OCI-LY7 (cell line): ENCODE data around the gene CEP170B. TPM values are rescaled to one million over a fixed set of nuclear protein-coding genes. Genes with fewer than 3 reads are reported as not detected.

Source experiments
- BruUV-seq: library from RNA; stranded (reverse); fragments of 400-500 nt; replicated peaks from 2 replicates; lab custom pipeline; 2021; lab: Mats Ljungman, UMichigan
- CTCF ChIA-PET: fragments of 300-600 bp; sonication (Branson Sonifier 250); formaldehyde crosslinking; loops from one replicate; lab custom pipeline; 2022; ENCODE audit warnings: antibody characterized with exemption; ENCODE audit not compliant: unreplicated experiment; lab: Charles Lee
- POLR2A ChIA-PET: fragments of 300-600 bp; sonication (Branson Sonifier 250); formaldehyde crosslinking; loops from one replicate; lab custom pipeline; 2022; ENCODE audit warnings: antibody characterized with exemption; lab: Charles Lee
- DNase-seq: peaks from one replicate; pipeline ENCODE4 v3.0.0-alpha.2; 2015; ENCODE audit warnings: low spot score
- H2AFZ ChIP-seq: fragments of 200-600 bp; sonication (generic), shearing (Covaris generic); 2 replicates; pipeline ENCODE4 v1.6.1; 2014; ENCODE audit warnings: mild to moderate bottlenecking, antibody characterized with exemption, low read length, moderate library complexity
- H3K27ac ChIP-seq: fragments of 200-600 bp; sonication (generic); 2 replicates; pipeline ENCODE4 v1.5.1; 2014; ENCODE audit warnings: mixed run types, low read depth, mild to moderate bottlenecking, moderate library complexity, low read length, inconsistent platforms; ENCODE audit not compliant: poor library complexity, severe bottlenecking
- H3K36me3 ChIP-seq: fragments of 200-600 bp; sonication (generic); 2 replicates; pipeline ENCODE4 v1.6.1; 2014; ENCODE audit warnings: mild to moderate bottlenecking, antibody characterized with exemption, low read length, moderate library complexity, mixed read lengths; ENCODE audit not compliant: insufficient read depth
- H3K4me1 ChIP-seq: fragments of 200-600 bp; sonication (generic); 2 replicates; pipeline ENCODE4 v1.5.1; 2014; ENCODE audit warnings: mild to moderate bottlenecking, low read length; ENCODE audit not compliant: insufficient read depth, poor library complexity, severe bottlenecking
- H3K4me2 ChIP-seq: fragments of 200-600 bp; sonication (generic); 2 replicates; pipeline ENCODE4 v1.6.1; 2014; ENCODE audit warnings: mild to moderate bottlenecking, low read length
- H3K4me3 ChIP-seq: fragments of 200-600 bp; sonication (generic); 2 replicates; pipeline ENCODE4 v1.5.1; 2014; ENCODE audit warnings: mild to moderate bottlenecking, low read depth, low read length; ENCODE audit not compliant: poor library complexity, severe bottlenecking
- H3K79me2 ChIP-seq: fragments of 200-600 bp; sonication (generic); 2 replicates; pipeline ENCODE4 v1.6.1; 2016; ENCODE audit warnings: low read depth, mild to moderate bottlenecking, low read length, moderate library complexity, mixed read lengths; ENCODE audit not compliant: insufficient read depth
- H3K9me2 ChIP-seq: fragments of 200-600 bp; sonication (generic); 2 replicates; pipeline ENCODE4 v1.6.1; 2016; ENCODE audit warnings: mild to moderate bottlenecking, low read length, mixed read lengths; ENCODE audit not compliant: insufficient read depth
- H3K9me3 ChIP-seq: fragments of 200-600 bp; sonication (generic); 2 replicates; pipeline ENCODE4 v1.6.1; 2014; ENCODE audit warnings: mild to moderate bottlenecking, mixed run types, low read length, mixed read lengths
- H4K20me1 ChIP-seq: fragments of 200-600 bp; sonication (generic); 2 replicates; pipeline ENCODE4 v1.6.1; 2014; ENCODE audit warnings: mild to moderate bottlenecking, antibody characterized with exemption, low read length, moderate library complexity, mixed read lengths; ENCODE audit not compliant: insufficient read depth
- EZH2phosphoT487 ChIP-seq: fragments of 200-600 bp; sonication (generic); IDR thresholded peaks from 2 replicates; pipeline ENCODE4 v1.6.1; 2018; ENCODE audit warnings: low read depth, borderline replicate concordance, mild to moderate bottlenecking, mixed run types, antibody characterized with exemption, low read length, moderate library complexity, mixed read lengths
- intact Hi-C: fragments of 100-400 bp; cut with micrococcal nuclease; formaldehyde crosslinking; loops from one replicate; pipeline ENCODE4 v1.10.0; 2022; ENCODE audit not compliant: unreplicated experiment
- total RNA-seq, 2 experiments: library from RNA; depleted of rRNA in 1 of 2; stranded (reverse); fragments of >200 nt in 1 of 2; shearing (Covaris generic) in 1 of 2; gene quantifications; 2 replicates each; pipeline ENCODE4 v1.2.3, GENCODE V29; 2014 to 2022
- TF ChIP-seq, protein P1 (sequence below): fragments of 200-600 bp; sonication (generic); conservative IDR thresholded peaks from 2 replicates; pipeline ENCODE4 v1.5.1; 2014; ENCODE audit warnings: mild to moderate bottlenecking, antibody characterized with exemption, low read length, moderate library complexity, mixed read lengths

Gene CEP170B
- total RNA-seq, 2 experiments from 2014 or later = 0.10 to 0.16 TPM

DNA sequence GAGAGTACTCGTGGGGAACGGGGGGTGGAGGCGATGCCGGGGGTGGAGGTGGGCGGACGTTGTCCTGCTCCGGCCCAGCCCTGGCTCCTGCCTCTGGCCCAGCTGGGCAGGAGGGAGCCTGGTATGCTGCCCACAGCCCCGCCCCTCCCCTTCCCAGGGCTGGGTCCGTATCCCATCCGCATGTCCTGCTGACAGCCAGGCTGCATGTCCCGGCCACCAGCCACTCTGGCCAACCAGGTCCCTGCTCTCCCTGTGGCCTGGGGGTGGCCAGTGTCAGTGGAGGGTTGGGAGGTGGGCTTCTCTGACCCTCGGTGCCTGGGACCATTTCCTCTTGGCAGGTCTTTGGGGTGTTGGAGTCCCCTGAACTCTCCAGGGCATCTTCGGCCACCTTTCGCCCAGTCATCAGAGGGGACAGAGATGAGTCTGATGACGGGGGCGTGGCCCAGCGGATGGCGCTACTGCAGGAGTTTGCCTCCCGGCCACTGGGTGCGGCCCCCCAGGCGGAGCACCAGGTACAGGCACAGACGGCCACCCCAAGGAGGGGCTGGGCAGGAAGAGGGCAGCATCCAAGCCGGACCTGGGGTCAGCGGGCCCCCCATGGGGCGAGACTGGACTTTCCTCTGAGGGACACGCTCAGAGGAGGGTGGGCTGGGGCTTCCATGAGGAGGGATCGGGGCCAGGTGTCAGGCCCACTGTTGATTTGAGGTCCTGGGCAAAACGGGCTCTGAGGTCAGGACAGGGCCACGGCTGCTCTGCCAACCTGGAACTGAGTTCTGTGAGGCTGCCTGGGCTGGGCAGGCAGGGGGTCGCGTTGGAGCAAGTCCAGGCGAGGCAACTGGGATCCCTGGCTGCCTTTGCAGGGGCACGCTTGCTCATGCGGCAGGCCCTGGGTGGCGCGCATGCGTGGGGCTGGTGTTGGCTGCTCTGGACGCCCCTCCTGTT is 20.2 kb downstream of the CEP170B start:
- Histone ChIP-seq H3K9me3 (no peaks in the 10 kb centered on the region), H3K79me2 (no peaks in the 10 kb centered on the region), H4K20me1 (no peaks in the 10 kb centered on the region), H3K36me3 (no peaks in the 10 kb centered on the region), H3K9me2 (no peaks in the 10 kb centered on the region), H3K4me2 (no peak overlapping the region), H3K27ac (no peak overlapping the region), H3K4me3 (no peak overlapping the region), H3K4me1 (no peaks in the 10 kb centered on the region), H2AFZ (no peak overlapping the region)
- DNase-seq = no peak
- BruUV-seq = no TSS peak
- ChIA-PET CTCF (no interaction called here), POLR2A (no interaction called here)
- TF ChIP-seq, protein P1, sequence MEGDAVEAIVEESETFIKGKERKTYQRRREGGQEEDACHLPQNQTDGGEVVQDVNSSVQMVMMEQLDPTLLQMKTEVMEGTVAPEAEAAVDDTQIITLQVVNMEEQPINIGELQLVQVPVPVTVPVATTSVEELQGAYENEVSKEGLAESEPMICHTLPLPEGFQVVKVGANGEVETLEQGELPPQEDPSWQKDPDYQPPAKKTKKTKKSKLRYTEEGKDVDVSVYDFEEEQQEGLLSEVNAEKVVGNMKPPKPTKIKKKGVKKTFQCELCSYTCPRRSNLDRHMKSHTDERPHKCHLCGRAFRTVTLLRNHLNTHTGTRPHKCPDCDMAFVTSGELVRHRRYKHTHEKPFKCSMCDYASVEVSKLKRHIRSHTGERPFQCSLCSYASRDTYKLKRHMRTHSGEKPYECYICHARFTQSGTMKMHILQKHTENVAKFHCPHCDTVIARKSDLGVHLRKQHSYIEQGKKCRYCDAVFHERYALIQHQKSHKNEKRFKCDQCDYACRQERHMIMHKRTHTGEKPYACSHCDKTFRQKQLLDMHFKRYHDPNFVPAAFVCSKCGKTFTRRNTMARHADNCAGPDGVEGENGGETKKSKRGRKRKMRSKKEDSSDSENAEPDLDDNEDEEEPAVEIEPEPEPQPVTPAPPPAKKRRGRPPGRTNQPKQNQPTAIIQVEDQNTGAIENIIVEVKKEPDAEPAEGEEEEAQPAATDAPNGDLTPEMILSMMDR = no peak
- TF ChIP-seq EZH2phosphoT487 = no peak
- intact Hi-C loops = no loop called here

DNA sequence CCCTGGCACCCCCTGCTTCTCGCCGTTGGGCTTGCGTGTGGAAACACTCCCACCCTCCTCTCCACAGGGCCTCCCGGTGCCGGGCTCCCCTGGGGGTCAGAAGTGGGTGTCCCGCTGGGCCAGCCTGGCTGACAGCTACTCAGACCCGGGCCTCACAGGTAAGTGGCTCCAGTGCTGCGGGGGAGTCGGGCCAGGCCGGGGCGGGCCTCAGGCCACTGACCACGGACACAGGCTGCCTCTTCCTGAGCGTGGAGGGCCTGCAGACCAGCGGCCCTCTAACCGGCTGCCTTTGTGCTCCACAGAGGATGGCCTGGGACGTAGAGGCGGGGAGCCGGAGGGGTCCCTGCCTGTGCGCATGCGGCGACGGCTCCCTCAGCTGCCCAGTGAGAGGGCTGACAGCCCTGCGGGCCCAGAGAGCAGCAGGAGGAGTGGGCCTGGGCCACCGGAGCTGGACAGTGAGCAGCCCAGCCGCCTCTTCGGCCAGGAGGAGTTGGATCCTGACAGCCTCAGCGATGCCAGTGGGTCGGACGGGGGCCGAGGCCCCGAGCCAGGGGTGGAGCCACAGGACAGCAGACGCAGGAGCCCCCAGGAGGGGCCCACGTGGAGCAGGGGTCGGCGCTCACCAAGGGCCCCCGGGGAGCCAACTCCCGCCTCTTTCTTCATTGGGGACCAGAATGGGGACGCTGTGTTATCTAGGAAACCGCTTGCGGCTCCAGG is 21.1 kb downstream of the CEP170B start:
- Histone ChIP-seq H3K4me2 (no peak overlapping the region), H3K4me3 (no peak overlapping the region), H3K27ac (no peak overlapping the region), H3K9me3 (no peaks in the 10 kb centered on the region), H3K9me2 (no peaks in the 10 kb centered on the region), H2AFZ (no peak overlapping the region), H3K36me3 (no peaks in the 10 kb centered on the region), H3K4me1 (no peaks in the 10 kb centered on the region), H4K20me1 (no peaks in the 10 kb centered on the region), H3K79me2 (no peaks in the 10 kb centered on the region)
- no peak for DNase-seq
- TF ChIP-seq, protein P1 = no peak
- TF ChIP-seq EZH2phosphoT487 = no peak
- POLR2A ChIA-PET = no interaction called here
- BruUV-seq = no TSS peak
- CTCF ChIA-PET = no interaction called here
- intact Hi-C loops = no loop called here
